ENCODE data around the gene ELL. TPM values are rescaled to one million over a fixed set of nuclear protein-coding genes. Genes with fewer than 3 reads are reported as not detected.
A peak's percentile ranks its signal among the peaks of the same experiment; 100 is the strongest.

Gene ELL
- total RNA-seq, 1 experiment from 2014 or later, result 12.8 TPM

DNA sequence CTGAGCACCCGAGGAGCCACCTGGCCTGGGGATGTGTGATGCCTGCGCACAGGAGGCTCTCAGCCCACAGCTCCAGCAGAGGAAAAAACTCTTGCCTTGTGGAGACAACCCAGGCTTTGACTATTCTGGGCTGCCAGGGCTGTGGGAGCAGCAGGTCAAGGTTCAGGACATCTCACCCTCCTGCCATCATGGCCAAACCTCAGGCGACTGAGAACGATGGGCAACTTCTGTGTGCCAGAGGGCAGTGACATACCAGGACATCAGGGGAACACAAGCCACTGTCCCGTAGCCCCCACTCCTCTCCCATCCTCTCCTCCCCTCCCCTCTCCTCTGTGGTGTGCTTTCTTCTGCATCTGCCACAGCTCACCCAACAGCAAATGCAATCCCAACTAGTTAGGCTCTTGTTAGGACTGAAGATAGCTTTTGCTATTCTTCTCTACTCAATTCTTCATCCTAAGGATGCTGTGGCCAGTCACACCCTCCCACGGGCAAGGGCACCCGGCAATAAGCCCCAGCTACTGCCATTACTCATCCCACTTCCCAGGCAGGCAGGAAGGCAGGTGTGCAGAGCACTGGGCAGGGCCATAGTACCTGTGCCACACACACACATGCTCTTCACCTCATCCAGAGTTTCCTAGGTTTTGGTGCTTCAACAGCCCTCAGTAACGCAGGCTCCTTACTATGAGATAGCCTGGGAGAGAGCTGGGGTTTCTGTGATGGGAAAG is 16.8 kb downstream of the ELL start:
- no peak for DNase-seq (ENCODE audit: low read depth)

DNA sequence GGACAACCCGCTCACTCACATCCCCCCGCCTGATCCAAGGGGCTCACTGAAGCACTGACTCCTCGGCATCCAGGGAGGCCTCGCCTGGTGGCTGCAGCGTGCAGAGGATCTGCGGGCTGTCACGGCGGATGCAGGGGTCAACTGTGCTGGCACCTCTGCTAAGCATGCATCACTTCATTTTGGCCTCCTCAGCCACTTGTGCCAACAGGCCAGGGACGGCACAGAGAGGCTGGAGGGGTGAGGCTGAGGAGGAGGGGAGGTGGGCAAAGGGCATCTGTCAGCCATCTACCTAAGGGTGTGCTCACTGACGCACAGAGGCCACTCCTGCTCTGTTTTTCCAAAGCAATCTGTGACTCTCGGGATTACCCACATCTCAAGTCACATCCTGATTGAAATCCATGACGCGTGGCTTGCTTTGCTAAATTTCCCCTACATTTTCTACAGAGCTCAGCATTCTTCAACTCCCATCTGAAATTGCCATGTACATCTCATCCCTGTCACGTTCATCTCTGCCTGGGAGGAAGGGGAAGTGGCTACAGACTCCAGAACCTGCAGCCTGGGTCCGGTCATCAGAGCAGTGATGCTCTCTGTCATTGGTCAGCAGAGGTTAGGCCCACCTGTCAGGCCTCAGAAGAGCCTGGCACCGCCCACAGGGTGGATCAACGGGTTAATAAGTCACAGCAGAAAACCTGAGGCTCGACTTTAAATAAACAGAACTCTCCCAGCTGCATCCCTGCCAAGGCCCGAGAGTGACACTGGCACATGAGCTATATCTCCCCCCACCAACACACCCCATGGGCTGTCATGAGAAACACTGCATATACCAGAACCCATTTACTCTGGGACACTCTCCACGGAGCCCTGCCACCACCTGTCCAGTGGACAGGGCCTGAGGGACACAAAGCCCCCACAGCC is 17.6 kb downstream of the ELL start:
- no peak for DNase-seq (ENCODE audit: low read depth)

DNA sequence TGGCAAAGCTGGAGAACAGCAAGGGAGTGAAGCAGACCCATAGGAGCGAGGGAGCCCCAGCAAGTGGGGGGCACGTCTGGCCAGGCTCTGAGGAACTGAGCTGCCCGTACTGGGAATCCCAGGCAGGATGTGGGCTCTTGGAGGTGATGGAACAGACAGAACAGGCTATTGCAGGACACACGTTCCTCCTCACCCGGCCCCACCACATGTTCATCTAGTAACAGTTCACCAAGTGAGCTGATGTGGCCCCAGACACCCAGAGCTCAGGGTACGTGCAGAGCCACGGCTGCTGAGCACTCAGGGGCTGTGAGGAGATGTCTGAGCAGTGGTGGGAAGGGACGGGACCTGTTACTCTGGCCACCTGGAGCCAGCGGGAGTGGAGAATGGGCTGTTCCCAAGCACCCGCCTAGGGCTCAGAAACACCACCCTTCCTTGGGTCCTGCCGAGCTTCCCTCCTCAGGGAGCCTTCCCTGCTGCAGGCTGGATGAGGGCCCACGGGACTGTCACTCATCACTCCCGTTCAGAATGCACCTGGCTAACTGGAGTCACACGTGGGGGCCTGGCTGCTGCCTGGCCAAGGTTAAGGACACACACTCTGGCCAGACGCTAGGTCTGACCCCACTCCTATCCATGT is 18.4 kb downstream of the ELL start:
- no peak for DNase-seq (ENCODE audit: low read depth)

DNA sequence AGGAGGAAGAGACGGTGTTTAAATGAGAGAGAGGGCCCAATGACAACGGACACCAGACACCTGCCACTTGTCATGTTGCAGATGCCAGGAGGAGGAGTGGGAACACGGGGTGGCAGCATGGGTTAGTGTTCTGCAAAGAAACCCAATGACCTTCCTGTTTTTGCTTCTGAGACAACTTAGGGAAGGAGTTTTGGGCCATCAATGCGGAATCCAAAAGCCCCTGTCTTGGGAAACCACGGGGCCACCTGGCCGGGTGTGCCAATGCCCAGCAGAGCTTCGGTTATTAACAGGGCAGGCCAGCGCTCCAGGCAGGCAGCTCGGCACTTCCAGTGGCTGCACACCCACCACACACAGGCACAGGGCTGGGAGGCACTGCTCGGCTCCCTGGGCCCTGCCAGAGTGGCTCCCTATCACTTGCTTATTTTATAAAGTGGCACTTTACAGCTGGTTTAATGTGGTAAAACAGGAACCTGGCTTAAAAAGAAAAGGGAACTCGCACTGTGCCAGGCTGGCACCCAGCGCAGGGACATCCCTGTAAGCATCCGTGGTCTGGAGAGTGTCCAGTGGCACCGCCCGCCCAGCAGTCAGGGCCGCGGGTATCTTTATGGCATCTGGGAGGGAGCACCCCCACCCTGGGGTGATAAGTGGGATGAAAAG is 19.1 kb downstream of the ELL start:
- no peak for DNase-seq (ENCODE audit: low read depth)

DNA sequence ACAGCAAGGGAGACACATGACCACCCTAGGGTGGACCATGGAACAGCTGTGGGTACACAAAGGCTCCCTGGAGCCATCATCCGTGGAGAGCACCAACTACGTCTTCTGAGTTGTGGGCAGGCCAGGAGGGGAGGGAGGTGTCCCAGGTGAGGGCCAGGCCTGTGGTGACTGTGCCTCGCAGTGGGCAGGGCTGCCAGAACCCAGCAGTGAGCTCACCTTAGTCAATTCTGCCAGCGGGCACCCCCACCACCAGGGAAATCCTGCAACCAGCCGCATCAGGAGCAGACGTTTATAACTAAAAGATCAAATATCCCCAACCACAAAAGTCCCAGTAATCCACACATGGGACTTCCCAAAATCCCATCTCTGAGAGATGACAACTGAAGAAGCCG is 19.6 kb downstream of the ELL start:
- no peak for DNase-seq (ENCODE audit: low read depth)

DNA sequence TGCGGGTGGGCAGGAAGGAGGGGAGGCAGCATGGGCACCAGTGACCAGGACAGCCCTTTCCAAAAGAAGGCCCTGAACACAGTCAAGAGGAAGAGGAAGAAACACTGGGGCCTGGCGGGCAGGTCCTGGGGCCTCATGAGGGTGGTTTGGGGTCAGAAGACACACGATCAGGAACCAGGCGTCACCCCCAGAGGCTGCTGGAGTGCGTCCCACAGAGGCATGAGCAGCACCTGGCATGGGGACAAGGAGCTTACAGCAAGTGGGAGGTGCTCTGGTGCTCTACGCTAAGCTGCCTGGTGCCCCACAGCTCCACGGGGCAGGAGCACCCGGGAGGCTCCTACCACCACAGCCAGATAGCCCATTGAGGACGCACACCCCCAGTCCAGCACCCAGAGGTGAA is 20.0 kb downstream of the ELL start:
- no peak for DNase-seq (ENCODE audit: low read depth)

DNA sequence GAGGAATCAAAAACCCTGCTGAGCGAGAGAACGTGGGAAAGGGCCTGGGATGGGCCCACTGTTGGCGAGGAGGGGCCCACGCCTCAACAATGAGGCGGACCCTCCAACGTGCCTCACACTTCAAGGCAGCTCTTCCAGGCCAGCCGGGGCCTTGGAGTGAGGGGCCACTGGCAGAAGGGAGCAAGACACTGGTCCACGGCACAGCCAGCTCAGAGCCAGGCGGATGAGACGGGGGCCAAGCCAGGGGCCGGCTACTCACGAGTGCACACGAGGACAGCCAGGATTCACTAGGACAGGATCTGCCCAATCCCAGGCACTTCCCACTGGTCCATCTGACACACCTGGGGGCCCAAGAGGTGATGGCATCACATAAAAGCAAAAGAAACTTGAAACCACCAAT is 20.5 kb downstream of the ELL start:
- DNase-seq (ENCODE audit: low read depth), result no peak

DNA sequence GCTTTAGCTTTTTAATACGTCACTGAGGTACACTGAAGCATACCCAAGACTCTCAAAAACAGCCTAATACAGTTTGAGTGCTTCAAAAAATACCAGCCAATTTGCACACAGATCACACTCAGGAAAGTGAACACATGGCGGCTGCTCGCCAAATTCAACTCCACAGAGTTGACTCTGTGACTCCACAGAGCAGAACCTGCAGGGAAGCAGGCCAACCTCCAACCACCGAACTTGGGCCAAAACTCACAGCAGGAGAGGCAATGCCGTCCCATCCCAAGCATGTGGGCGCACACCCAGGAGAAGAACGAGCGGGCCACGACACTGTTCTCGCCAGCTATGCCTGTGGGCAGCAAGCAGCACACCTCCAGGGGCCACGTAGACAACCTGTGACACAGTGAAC is 21.1 kb downstream of the ELL start:
- no peak for DNase-seq (ENCODE audit: low read depth)

DNA sequence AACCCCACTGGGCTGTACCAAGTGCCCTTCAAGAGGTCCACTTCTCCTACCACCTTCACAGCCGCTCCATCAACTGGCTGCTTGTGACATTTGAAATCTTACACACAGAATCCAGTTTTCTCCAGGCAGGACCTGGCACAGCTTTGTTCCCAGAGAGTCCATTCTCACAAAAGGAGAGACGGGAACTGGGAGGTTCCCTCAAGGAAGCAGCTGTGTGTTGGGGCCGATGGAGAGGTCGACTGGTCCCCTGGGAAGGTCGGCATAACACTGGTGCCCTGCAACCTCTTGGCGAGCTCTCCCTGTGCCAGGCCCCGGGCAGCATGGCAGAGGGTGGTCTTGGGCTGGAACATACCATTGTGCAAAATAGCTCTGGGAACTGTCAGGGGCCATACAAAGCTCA is 21.5 kb downstream of the ELL start:
- DNase-seq (ENCODE audit: low read depth), result no peak

DNA sequence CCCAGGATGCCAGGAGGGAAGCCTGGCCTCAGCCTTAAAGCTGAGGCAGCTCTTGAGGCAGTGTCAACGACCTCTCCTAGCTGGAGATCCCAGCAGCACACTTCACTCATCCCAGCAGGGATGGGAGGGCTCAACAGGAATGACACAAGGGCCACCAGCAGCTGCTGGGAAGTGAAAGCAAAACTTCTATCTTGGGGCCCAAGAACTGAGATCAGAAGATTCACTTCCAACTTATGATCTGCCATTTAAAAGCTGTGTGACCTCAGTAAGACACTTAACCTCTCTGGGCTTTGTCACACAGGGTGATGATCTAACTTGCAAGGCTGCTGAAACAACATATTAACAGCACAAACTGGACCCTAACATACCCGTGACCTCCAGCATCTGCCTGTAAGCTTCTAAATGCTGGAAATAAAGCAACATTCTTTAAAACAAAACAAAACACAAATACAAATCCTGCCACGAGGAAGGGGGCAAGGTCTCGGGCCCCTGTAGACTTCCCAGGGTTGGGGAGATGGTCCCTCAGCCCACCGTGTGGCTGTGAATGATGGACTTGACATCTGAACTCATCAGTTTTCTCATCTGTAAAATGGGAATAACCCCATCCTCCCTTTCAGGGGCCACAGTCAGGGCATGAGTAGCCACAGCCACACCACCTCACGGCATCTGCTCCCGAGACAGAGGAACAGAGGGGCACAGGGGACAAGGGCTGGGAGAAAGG is 22.7 kb downstream of the ELL start:
- no peak for DNase-seq (ENCODE audit: low read depth)

DNA sequence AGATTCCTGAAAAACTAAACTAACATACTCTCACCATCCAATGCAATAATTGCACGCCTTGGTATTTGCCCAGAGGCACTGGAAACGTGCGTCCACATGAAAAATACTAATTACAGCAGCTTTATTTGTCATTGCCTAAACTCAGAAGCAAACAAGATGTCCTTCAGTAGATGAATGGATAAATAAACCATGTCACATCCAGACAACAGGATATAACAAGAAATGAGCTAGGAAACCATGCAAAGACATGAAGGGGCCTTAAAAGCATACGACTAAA is 25.0 kb downstream of the ELL start:
- no peak for DNase-seq (ENCODE audit: low read depth)

DNA sequence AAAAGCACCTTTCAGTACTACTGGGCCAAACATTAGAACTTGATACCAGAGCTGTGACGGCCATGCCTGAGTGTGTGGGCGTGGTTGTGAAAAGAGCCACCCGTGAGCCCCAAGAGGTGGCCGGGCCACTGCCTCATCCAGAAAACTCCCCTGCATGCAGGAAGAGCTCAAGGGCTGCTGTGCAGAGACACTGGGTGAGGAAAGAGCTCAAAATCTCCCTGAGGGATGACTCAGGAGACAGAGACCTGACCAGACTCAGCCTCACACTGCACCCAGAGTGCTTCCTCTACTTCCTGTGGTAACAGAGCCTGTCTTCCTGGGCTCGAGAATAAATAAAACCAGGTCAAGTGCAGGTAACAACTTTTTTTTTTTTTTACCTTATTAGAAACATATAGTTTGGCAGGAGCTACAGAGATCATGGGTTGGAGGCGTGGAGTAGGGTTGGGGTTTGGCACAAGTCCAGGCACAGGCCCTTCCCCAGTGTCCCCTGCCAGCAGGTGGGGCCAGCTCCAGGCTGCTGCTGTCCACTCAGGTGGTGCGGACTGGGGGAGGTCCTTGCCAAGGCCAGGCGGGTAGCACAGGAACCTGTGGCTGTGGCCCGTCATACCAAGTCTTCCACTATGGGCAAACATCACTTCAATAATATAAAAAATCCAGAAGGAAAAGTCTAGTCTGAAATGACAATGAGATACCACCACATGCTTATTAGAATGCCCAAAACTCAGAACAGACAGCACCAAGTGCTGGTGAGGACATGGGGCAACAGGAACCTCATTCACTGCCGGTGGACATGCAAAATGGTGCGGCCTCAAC is 25.5 kb downstream of the ELL start:
- DNase-seq (ENCODE audit: low read depth), result peak; percentile 70

DNA sequence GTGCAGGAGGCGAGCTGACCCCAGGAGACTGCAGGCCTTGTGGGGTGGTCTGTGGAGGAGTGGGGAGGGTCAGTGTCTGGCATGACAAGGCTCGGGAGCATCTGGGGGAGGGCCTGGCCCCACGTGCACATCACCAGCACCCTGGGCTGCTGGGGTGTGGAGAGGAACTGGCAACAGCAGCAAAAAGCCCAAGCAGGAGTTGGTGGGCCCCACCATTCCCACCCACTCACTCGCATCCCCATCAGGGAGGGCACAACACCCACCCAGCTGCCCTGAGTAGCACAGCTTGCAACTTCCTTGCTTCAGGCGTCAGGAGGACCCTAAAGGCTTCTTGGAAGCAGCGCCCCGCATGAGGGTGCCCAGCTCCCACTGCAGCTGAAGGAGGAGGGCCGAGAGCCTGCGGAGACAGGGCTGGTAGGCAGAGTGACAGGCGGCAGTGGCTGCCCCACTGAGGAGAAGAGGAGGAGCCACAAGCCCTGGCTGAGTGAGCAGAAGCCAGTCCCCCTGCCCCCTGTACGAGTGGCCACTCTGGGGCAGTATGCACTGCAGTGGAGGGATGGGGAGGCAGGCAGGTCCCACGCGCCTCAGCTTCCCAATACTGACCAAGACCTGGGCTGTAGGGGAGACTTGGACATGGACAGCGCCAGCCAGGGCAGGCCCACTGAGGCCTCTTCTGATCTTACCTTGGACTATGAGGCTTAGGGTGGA is 26.5 kb downstream of the ELL start:
- DNase-seq (ENCODE audit: low read depth), result no peak

DNA sequence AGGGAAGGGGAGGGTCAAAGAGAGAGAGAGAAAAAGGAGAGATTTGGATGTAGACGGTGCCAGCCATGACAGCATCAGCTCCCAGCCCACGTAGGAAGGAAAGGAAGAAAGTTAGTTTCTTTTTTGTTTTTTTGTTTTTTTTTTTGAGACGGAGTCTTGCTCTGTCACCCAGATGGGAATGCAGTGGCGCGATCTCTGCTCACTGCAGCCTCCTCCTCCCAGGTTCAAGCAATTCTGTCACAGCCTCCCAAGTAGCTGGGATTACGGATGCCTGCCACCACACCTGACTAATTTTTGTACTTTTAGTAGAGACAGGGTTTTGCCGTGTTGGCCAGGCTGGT is 27.6 kb downstream of the ELL start:
- DNase-seq (ENCODE audit: low read depth), result peak; percentile 39

DNA sequence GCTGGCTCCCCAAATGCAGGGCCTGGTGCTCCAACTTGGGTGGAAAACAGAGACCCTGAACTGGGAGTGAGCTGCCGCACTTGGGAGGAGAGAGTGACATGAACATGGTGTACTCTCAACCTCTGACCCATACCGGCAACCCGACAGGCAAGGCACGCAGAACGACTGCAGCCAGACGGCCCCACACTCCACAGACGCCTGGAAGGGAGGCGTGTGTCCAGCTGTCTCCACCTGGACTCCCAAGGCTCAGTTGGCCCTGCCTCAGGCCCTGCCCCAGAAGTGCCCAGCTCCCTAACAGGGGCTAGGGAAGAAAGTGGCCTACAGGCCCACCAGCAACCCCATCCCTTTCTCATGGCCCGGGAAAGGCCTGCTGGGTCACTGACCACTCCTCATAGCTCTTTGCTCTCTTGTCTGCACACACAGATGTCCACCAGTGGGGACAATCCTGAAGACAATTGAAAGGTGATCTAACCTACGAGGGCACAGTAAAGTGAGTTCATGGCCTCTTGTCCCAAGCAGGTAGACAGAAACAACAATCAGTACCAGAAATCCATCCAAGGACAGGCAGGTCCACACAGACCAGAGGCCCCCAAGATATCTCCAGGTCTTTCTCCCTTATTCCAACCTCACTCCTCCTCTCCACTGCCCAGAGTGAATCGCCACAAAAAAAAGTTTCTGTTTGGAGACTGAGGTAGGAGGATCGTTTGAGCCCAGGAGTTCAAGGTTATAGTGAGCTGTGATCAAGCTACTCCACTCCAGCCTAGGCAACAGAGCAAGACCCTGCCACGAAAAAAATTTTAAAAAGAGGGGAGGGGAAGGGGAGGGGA is 28.2 kb downstream of the ELL start:
- no peak for DNase-seq (ENCODE audit: low read depth)

DNA sequence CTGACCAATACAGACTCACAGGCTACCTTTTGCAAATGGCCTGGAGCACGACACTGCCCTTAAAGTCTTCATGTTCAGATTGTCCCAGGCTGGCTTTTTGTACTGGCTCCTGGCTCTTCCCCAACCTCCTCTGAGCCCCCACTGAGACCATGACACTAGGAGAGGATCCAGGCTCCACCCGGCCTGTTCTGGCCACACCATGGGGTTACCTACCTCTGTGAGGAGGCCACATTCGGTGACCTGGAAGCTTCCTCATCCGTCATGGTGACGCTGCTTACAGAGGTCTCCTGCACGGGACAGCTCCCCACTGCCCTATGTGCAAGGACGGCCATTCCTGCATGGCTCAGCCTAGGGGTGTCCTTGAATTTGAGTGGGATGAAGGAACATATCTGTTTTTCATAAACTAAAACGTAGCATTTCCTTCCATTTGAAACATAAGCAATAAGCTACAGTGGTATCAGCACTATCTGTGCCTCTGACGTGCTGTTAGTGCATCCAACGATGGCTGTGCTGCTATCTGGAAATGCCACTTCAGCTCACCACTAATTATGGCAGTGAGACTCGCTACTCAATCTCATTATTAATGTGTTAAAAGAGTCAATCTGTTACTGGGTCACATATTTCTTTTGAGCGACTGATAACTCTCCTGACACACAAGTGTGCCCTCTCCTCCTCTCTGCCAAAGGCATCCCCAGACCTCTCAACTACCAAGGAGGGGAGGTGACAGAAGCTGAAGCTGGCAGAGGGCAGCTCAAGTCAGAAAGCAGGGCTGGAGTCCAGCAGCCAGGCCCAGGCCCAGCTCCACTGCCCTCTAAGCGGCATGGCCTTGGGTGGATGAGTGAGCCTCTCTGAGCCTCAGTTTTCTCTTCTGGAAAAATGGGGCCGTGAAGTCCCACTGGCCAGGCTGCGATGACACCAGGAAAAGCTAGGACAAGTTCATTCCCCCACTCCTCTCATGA is 29.6 kb downstream of the ELL start:
- DNase-seq (ENCODE audit: low read depth), result no peak

DNA sequence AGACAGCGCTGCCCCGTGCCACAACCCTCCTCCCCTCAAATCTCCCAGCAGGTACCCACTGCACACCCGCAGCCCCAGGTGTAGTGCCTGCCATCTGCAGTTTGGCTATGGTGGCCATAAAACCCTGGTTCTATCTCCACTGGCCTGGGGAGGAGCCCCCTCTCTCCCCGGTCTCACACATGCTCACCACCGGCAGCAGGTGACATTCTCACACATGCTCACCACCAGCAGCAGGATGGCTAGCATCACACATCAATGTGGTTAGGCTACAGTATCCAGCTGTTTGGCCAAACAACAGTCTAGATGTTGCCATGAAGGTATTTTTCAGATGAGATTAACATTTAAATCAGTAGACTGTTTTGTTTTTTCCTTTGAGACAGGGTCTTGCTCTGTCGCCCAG is 31.1 kb downstream of the ELL start:
- no peak for DNase-seq (ENCODE audit: low read depth)

DNA sequence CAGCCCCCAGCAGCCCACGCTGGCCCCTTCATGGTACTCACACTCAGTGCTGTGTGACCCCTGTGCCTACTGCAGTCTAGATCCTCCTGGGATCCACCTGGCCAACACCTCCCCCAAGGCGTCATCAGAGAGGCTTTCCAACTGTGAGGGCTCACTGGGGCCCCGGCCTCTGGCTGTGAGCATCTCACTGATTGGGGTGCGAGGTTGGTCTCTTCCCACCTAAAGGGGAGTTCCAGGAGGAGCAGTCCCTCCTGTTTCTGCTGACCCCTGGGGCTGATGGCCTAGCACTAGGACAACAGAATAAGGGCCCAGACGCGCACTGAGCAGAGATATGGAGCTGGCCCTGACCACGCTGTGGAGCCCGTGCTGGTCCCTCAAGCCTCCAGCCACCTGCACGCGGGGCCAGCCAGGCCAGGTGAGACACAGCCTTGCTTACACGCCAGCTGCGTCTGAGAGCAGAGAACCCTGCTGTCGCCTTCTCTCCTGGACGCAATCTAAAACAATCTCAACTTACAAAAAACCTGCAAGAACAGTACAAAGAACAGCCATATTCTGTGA is 32.2 kb downstream of the ELL start:
- no peak for DNase-seq (ENCODE audit: low read depth)
